HG03469 (cell line): Measurements from ENCODE around the gene GPR162.

Experiments
- ATAC-seq: cut with Tn5 transposase; IDR thresholded peaks from one replicate; pipeline ENCODE4 v1.9.1; 2021; ENCODE audit warnings: mild to moderate bottlenecking, moderate library complexity, moderate number of reproducible peaks; ENCODE audit not compliant: unreplicated experiment

The GPR162 gene

DNA sequence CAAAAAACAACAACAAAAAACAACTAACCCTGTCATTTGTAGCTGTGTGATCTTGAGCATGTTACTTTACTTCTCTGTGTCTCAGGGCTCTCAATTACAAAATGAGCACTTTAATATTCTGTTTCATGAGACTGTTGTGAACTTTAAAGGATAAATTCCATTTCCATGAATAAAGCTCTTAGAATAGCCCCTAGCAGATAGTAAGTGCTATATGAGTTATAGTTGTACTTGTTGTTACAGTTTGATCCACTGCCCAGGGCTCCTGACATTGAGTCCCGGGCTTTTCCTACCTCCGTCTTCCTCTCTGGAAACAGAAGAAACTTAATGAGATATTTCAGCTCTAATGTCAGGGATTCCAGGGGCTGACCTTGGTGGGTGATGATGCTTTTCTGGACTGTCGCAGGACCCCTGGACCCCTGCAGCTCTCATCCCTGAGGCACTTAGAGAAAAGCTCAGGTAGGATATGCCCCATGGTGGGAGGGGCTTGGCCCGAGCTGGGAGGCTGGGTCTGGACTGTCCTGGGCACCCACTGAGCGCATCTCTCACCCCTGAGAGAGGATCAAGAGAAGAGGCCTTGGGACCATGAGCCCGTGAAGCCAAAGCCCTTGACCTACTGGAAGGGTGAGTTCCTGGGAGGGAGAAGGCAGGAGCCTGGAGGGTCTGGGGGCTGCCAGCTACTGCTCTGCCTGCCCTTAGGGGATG is 11.7 kb downstream of the GPR162 start:
- ATAC-seq = no peak

GRCh38 chr12:6834254-6834653 is 12.6 kb downstream of the GPR162 start:
- no peak for ATAC-seq

DNA sequence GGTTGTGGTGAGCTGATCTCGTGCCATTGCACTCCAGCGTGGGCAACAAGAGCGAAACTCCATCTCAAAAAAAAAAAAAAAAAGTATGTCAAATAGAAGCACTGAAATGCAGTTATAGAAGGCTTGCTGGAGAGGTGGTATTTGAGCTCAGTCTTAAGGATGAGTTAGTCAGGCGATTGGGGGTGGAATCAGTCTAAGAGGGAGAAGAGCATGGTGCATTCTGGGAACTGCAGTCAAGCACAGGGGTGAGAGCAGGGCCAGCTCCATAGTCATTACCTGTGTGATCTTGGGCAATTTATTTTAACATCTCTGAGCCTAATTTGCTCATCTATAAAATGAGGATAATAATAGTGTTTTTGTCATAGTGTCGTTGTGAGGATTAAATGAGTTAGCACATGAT is 13.3 kb downstream of the GPR162 start:
- no peak for ATAC-seq

DNA sequence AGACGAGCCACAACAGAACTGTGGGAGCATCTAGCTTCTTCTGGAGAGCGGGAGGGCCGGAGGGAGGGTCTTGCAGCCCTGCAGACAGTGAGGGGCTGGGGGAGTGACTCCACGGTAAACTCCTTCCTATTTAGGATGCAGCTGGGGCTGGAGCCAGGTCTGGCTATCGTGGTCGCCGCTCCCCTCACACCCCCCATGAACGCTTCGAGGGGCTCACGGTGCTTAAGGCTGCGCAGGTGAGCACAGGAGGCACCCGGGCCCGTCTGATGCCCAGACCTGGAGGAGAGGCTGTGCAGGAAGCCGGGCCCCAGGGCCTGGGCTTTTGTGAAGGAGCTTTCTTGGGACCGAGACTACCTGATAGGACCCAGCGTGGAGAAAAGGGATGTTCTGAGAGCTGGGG is 15.2 kb downstream of the GPR162 start:
- no peak for ATAC-seq

GRCh38 chr12:6837370-6838060 is 15.9 kb downstream of the GPR162 start:
- ATAC-seq = no peak

DNA sequence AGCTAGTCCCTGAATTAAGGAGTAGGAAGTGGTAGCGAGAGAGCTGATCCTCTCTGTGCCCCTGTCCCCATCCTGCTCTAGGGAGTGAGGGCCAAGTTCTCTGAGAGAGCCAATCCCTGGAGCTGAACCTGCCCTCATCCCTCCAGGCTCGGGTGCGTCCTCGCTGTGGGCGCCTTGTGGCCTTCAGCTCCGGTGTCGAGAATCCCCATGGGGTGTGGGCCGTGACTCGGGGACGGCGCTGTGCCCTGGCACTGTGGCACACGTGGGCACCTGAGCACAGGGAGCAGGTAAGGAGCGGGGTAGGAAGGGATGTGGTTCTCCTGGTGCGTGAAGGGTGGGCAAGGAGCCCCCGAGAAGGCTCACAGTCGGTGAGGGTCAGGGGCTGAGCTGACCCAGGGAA is 17.2 kb downstream of the GPR162 start:
- ATAC-seq = no peak

DNA sequence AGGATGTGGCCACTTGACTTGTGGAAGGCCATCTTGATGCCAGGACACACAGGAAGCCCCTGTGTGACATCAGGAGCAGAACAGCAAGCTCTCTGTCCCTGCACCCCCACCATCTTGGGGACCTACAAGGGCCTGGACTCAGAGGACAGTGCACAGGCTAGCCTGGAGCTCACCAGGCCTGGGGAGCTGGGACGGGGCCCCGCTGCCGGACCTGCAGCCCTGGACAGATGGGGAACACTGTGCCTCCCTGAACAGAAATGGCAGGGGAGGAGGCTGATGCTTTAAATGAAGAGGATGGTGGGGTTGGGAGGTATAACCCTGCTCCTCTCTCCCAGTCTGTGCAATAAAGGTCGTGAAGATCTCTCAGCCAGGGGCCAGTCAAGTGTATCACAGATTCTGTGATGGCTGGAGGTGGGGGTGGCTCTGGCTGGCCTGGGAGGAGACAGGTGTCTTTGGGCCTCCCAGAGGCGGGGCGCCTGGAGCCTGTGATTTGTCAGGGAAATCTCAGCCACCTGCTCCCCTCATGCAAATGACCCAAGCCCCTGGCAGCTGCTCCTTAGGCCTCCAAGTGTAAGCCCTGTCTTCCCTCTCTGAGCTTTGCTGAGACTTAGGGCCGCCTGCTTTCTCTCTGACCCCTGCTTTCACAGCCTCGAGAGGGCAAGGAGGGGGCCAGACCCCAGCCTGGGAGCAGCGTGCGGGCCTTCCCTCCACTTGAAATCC is 18.0 kb downstream of the GPR162 start:
- no peak for ATAC-seq

DNA sequence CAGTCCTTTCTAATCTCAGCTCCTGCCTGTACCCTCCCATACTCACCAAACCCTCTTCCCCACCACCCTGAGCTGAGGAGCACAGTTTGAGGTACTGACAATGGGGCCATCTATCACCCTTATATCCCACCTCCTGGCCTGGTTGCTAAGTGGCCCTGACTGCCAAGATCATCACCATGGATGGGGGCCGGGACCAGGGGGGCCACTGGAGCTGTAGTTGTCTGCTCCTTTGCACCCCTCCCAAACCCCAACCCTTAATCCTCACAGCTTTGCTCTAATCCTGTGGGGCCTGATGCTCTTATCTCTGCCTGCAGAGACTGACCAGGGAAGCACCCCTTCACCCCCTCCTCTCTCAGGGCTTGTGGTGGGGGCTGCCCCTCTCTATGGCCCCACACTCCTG is 18.7 kb downstream of the GPR162 start:
- no peak for ATAC-seq

- ATAC-seq = no peak
Observed at GRCh38 chr12:6840761-6841515, 19.3 kb downstream of the GPR162 start, which contains the start of gene GNB3. Gene GNB3 (plus strand): TSS chr12:6840925. CDS start chr12:6841288, 363 bp downstream.

DNA sequence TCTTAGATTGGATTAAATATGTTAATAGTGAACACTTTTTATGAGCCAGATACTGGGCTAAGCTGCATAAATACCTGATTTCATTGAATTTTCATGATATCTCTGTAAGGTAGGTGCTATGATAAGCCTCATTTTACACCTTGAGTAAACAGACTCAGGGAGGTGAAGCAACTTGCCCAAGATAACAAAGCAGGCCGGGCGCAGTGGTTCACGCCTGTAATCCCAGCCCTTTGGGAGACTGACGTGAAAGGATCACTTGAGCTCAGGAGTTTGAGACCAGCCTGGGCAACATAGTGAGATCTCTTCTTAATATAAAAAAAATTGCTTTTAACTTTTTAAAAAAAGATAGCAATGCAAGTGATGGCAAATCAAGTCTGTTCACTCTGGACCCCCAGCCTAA is 20.5 kb downstream of the GPR162 start:
- ATAC-seq = no peak

- no peak for ATAC-seq
Observed at GRCh38 chr12:6843118-6843902, 21.7 kb downstream of the GPR162 start.

DNA sequence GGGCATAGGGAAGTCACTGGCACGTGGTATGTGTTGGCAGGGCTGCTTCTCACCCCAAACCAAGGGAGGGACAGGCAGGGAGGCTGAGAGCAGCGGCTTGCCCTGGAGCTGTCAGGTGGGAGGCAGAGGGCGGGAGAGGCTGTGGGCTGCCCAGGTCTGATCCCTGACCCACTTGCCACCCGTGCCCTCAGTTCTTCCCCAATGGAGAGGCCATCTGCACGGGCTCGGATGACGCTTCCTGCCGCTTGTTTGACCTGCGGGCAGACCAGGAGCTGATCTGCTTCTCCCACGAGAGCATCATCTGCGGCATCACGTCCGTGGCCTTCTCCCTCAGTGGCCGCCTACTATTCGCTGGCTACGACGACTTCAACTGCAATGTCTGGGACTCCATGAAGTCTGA is 23.8 kb downstream of the GPR162 start:
- ATAC-seq = no peak

DNA sequence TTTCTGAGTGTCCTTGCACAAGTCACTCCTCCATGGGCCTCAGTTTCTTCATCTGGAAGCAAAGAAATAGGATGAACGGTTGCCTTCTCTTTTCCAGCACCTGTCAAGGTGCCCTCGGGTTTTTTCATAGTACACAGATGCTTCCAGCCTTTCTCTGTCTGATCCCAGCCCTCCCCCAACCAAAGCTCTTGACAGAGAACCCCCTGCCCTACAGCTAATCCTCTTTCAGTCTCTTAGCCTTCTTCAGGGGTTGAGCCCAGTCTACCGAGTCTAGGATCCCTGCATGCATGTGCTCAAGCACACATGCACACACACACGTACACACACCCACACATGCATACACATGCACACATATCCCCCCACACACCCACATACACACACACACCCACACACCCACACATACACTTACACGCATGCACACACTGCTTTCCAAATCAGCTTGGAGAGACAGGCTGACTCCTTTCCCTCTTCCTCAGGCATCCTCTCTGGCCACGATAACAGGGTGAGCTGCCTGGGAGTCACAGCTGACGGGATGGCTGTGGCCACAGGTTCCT is 24.8 kb downstream of the GPR162 start:
- no peak for ATAC-seq

- no peak for ATAC-seq
Observed at GRCh38 chr12:6847676-6848075, 26.1 kb downstream of the GPR162 start.

- ATAC-seq = no peak
Observed at GRCh38 chr12:6849427-6849826, 27.8 kb downstream of the GPR162 start.

- no peak for ATAC-seq
Observed at GRCh38 chr12:6849976-6850560, 28.4 kb downstream of the GPR162 start.

DNA sequence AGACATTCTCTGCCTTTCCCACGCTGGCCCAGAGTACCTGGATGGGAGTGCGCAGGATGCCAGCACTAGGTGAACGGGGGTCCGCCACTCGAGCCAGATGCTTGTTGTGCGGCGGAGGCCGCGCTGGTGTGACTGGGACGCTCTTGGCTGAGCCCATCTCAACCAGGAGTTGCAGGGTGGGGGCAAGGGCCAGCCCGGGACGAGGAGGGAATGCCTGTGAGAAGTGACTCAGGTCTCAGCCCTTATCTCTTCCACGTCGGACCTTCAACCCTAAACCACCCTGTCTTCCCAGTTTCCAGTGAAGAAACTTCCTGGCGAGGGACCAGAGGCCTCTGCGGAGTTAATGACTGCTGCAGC is 29.2 kb downstream of the GPR162 start:
- no peak for ATAC-seq

DNA sequence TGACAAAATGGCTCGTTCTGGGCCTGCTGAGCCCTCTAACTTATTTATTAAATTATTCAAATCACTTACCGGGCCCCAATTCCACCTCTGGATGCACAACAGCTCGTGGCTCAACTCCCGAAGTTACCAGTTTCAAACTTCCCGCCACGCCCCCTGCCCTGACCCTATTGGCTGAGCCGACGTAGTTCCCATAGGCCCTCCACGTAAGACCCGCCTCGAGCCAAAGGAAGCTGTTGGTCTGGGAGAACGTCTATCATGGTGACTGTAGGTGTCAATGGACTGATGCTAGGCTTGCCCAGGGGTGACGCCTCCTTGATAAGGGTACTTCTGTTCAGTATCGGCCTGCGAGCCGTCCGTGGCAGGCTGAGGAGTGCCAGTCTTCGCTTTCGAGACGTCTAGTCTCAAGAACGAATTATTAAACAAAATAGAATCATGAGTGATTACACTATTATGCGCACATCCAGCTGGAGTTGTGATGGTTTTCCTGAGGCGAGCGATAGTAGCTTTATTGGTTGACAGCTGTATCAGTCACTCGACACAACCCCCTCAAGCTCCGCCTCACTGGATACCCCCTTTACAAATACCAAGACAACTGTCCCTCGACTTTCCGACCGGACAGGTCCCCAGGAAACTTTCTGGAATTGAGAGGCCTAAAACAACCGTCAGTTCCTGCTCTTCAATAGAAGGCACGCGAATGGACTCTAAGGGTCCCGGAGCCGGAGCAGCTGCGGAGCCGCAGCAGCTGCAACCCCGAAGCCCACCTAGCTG is 29.7 kb downstream of the GPR162 start, which contains the start of gene CDCA3:
Gene CDCA3 (minus strand): TSS at position 134 of the 768 bp plus-strand sequence. CDS start 334 bp downstream, outside the sequence.
- peak; percentile 31 for ATAC-seq
